ENCODE measurements around the gene HES7. TPM values are rescaled to one million over a fixed set of nuclear protein-coding genes. Genes with fewer than 3 reads are reported as not detected.

HES7 gene
- total RNA-seq, 1 experiment from 2014 or later: 0.28 TPM

DNA sequence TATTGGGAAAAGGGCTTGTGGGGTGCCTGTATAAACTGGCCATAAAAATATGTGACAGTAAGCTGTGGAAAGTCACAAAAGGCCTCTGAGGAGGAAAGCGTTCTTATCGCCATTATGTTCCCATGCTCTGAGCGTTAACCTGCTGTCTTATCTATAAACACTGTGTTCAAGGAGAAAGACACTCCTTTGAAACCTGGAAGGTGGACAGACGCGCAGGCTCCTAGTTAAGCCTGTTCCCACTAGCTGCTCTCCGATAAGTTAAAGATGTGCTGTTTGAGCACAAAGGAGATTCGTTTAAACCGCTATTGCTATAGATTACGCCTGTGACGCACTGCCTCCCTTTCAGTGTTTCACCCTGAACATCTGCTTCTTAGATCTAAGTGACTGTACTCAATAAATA is 41.6 kb downstream of the HES7 start:
- Mint-ChIP-seq H3K4me1 (ENCODE audit: low read depth, unreplicated experiment) (no peaks in the 10 kb centered on the region), H3K27me3 (ENCODE audit: unreplicated experiment) (peaks cover 53% of the 10 kb centered on the region), H3K4me3 (ENCODE audit: low read depth, unreplicated experiment) (no peak overlapping the region), H3K27ac (ENCODE audit: unreplicated experiment) (no peak overlapping the region), H3K36me3 (ENCODE audit: insufficient read depth, unreplicated experiment) (no peaks in the 10 kb centered on the region), H3K9me3 (ENCODE audit: low read depth, unreplicated experiment) (no peaks in the 10 kb centered on the region)
- CTCF ChIA-PET: no interaction called here
- no TSS peak for BruUV-seq (replicated peaks)
- intact Hi-C loops (cut with micrococcal nuclease; ENCODE audit: unreplicated experiment): loop anchor here (5.0 kb wide), 1 partner anchor 35 kb away; the partner anchor contains the start of gene ALOXE3
- TF ChIP-seq, protein P1, sequence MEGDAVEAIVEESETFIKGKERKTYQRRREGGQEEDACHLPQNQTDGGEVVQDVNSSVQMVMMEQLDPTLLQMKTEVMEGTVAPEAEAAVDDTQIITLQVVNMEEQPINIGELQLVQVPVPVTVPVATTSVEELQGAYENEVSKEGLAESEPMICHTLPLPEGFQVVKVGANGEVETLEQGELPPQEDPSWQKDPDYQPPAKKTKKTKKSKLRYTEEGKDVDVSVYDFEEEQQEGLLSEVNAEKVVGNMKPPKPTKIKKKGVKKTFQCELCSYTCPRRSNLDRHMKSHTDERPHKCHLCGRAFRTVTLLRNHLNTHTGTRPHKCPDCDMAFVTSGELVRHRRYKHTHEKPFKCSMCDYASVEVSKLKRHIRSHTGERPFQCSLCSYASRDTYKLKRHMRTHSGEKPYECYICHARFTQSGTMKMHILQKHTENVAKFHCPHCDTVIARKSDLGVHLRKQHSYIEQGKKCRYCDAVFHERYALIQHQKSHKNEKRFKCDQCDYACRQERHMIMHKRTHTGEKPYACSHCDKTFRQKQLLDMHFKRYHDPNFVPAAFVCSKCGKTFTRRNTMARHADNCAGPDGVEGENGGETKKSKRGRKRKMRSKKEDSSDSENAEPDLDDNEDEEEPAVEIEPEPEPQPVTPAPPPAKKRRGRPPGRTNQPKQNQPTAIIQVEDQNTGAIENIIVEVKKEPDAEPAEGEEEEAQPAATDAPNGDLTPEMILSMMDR (IDR thresholded peaks at IDR 0.05; ENCODE audit: unreplicated experiment): no peak
- no peak for DNase-seq

DNA sequence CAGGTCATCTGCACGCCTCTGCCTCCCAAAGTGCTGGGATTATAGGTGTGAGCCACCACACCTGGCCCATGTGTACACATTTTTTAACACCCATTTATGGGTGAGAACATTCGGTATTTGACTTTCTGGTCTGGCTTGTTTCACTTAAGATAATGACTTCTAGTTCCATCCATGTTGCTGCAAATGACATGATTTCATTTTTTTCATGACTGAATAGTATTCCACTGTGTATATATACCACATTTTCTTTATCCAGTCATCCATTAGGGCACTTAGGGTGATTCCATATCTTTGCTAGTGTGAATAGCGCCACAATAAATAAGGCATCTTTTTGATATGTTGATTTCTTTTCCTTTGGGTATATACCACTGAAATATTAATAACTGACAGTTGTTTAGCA is 42.0 kb downstream of the HES7 start:
- Mint-ChIP-seq H3K4me3 (ENCODE audit: low read depth, unreplicated experiment) (no peak overlapping the region), H3K27ac (ENCODE audit: unreplicated experiment) (no peak overlapping the region), H3K4me1 (ENCODE audit: low read depth, unreplicated experiment) (no peaks in the 10 kb centered on the region), H3K36me3 (ENCODE audit: insufficient read depth, unreplicated experiment) (no peaks in the 10 kb centered on the region), H3K27me3 (ENCODE audit: unreplicated experiment) (peaks cover 53% of the 10 kb centered on the region), H3K9me3 (ENCODE audit: low read depth, unreplicated experiment) (no peaks in the 10 kb centered on the region)
- intact Hi-C loops (cut with micrococcal nuclease; ENCODE audit: unreplicated experiment): loop anchor here (5.0 kb wide), 1 partner anchor 35 kb away; the partner anchor contains the start of gene ALOXE3
- DNase-seq: no peak
- BruUV-seq (replicated peaks): no TSS peak
- CTCF ChIA-PET: no interaction called here
- TF ChIP-seq, protein P1 (IDR thresholded peaks at IDR 0.05; ENCODE audit: unreplicated experiment): no peak

DNA sequence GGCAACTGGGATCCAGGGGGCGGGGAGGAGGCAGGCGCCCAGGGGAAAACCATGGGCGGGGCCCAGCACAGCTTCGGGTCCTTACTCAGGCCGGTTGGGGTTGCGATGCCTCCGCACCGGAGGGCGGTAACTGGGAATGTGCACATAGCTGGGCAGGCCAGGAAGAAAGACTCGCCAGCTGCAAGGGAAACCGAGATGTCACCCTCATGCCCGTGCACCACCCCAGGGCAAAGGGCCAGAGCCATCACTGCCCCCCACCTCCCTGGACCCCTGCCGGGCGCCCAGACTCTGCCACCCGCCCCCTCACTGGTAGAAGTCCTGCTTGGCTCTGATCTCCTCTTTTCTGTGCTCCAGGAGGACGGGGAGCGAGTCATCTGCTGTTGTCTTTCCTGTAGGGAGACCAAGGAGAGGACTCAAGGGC is 43.1 kb downstream of the HES7 start:
- no peaks in the 10 kb centered on the region for H3K9me3 Mint-ChIP-seq (ENCODE audit: low read depth, unreplicated experiment)
- DNase-seq: no peak
- H3K36me3 Mint-ChIP-seq (ENCODE audit: insufficient read depth, unreplicated experiment): no peaks in the 10 kb centered on the region
- H3K27me3 Mint-ChIP-seq (ENCODE audit: unreplicated experiment): peaks cover 48% of the 10 kb centered on the region
- TF ChIP-seq, protein P1 (IDR thresholded peaks at IDR 0.05; ENCODE audit: unreplicated experiment): no peak
- intact Hi-C loops (cut with micrococcal nuclease; ENCODE audit: unreplicated experiment): loop anchor here (5.0 kb wide), 1 partner anchor 36 kb away; the partner anchor contains the start of gene ALOXE3
- CTCF ChIA-PET: interaction anchor here (1.1 kb wide), 1 partner anchor 29 kb away, joined by 4 read pairs; no protein-coding TSS in a partner anchor
- no TSS peak for BruUV-seq (replicated peaks)
- peak overlapping the region; percentile 67 for H3K4me3 Mint-ChIP-seq (ENCODE audit: low read depth, unreplicated experiment)
- no peaks in the 10 kb centered on the region for H3K4me1 Mint-ChIP-seq (ENCODE audit: low read depth, unreplicated experiment)
- H3K27ac Mint-ChIP-seq (ENCODE audit: unreplicated experiment): no peak overlapping the region

DNA sequence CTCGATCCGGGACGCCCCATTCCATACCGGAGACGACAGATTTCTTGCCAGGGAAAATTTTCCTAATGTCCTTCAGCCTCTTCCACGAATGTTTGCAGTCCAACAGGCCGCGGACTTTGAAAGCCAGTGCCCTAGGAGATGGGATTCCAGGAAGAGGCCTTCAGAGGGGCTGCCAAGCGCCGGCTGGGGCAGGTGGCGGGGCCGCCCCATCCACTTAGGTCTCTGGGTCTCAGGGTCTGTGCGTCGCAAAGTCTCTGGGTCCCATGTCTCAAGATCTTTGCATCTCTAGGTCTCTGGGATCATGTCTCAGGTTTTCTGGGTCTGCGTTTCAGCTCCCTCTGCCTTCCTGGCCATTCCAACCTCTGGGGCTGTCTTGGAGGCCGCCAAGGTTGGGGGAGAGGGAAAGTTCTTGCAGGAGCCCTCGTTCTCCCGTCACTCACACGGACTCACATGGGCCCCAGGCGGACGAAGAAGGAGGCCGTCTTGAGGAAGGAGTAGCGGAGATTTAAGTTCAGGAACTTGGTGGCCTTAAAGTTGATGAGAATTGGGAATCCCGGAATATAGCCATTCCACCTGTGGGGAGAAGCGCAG is 43.6 kb downstream of the HES7 start:
- TF ChIP-seq, protein P1 (IDR thresholded peaks at IDR 0.05; ENCODE audit: unreplicated experiment): no peak
- CTCF ChIA-PET: interaction anchor here (1.1 kb wide), 1 partner anchor 30 kb away, joined by 4 read pairs; no protein-coding TSS in a partner anchor
- H3K9me3 Mint-ChIP-seq (ENCODE audit: low read depth, unreplicated experiment): no peaks in the 10 kb centered on the region
- no peak overlapping the region for H3K27ac Mint-ChIP-seq (ENCODE audit: unreplicated experiment)
- H3K36me3 Mint-ChIP-seq (ENCODE audit: insufficient read depth, unreplicated experiment): no peaks in the 10 kb centered on the region
- intact Hi-C loops (cut with micrococcal nuclease; ENCODE audit: unreplicated experiment): loop anchor here (5.0 kb wide), 1 partner anchor 37 kb away; the partner anchor contains the start of gene ALOXE3
- peaks cover 47% of the 10 kb centered on the region for H3K27me3 Mint-ChIP-seq (ENCODE audit: unreplicated experiment)
- peak overlapping the region; percentile 67 for H3K4me3 Mint-ChIP-seq (ENCODE audit: low read depth, unreplicated experiment)
- DNase-seq: no peak
- no peaks in the 10 kb centered on the region for H3K4me1 Mint-ChIP-seq (ENCODE audit: low read depth, unreplicated experiment)
- BruUV-seq (replicated peaks): no TSS peak

Measured in Calu3 (cell line).